Kidney (tissue), 22 donors: ENCODE measurements around the gene KPTN. TPM values are rescaled to one million over a fixed set of nuclear protein-coding genes. Genes with fewer than 3 reads are reported as not detected.
A peak's percentile ranks its signal among the peaks of the same experiment; 100 is the strongest.

Source experiments
- DNase-seq, 5 donors: peaks; one replicate each; pipeline ENCODE4 v3.0.0-alpha.2; 2013 to 2020
- FAIRE-seq: peaks from 2 replicates; lab custom pipeline; 2012; peaks lifted over from hg19 to GRCh38; lab: Jason Lieb, UNC
- H3K27ac ChIP-seq, 2 donors: one replicate each; pipeline ENCODE4 v1.7.0; 2013; ENCODE audit warnings: low read depth in 2 of 2, low read length in 2 of 2, inconsistent platforms in 1 of 2
- H3K27me3 ChIP-seq: one replicate; pipeline ENCODE4 v1.7.1; 2013; ENCODE audit warnings: low read length, inconsistent platforms; ENCODE audit not compliant: control insufficient read depth, insufficient read depth
- H3K36me3 ChIP-seq, 3 donors: one replicate each; pipeline versions ENCODE4 v1.7.0 to v1.7.1; 2013; ENCODE audit warnings: low read length in 3 of 3, control low read depth in 1 of 3, inconsistent platforms in 1 of 3; ENCODE audit not compliant: insufficient read depth in 3 of 3, control insufficient read depth in 2 of 3
- H3K4me1 ChIP-seq, 3 donors: one replicate each; pipeline versions ENCODE4 v1.7.0 to v1.7.1; 2013; ENCODE audit warnings: low read length in 3 of 3, inconsistent platforms in 1 of 3, low read depth in 1 of 3; ENCODE audit not compliant: control insufficient read depth in 2 of 3, insufficient read depth in 2 of 3
- H3K4me3 ChIP-seq, 3 donors: one replicate each; pipeline versions ENCODE4 v1.7.0 to v1.8.1; 2013; ENCODE audit warnings: low read length in 3 of 3, control low read depth in 1 of 3, inconsistent platforms in 1 of 3
- H3K9ac ChIP-seq, 3 donors: one replicate each; pipeline versions ENCODE4 v1.7.0 to v1.7.1; 2013; ENCODE audit warnings: low read length in 3 of 3, control low read depth in 1 of 3, inconsistent platforms in 1 of 3
- H3K9me3 ChIP-seq, 3 donors: one replicate each; pipeline versions ENCODE4 v1.7.0 to v1.7.1; 2013; ENCODE audit warnings: low read length in 3 of 3, control low read depth in 1 of 3, inconsistent platforms in 1 of 3; ENCODE audit not compliant: control insufficient read depth in 2 of 3, insufficient read depth in 1 of 3
- intact Hi-C: fragments of 100-400 bp; cut with DNase I; formaldehyde crosslinking; loops from one replicate; pipeline ENCODE4 v1.11.1; 2022
- long read RNA-seq, 10 donors: library from polyadenylated mRNA in 1 of 10; unstranded in 1 of 10; transcript quantifications; one replicate each; pipeline ENCODE4 v2.0.0 and lab custom pipeline, GENCODE V29; 2021 to 2026
- polyA plus RNA-seq: library from polyadenylated mRNA; stranded (reverse); fragments of 350-450 nt; fragmentation: Illumina TruSeq; extraction: RNeasy Lipid Tissue Mini Kit (QIAGEN cat#74804); gene quantifications from one replicate; pipeline ENCODE4 v1.2.3, GENCODE V29; 2014; ENCODE audit warnings: low read depth, low replicate concordance; ENCODE audit not compliant: insufficient read depth
- total RNA-seq: library from RNA; stranded (reverse); fragmentation: NEBNext Ultra II Directional; extraction: Animal tissue kit (Norgen Biotek cat#: 25700); gene quantifications from one replicate; pipeline ENCODE4 v1.2.1, GENCODE V29; 2021
- TF ChIP-seq, protein P1 (sequence below): IDR thresholded peaks from 3 replicates; pipeline ENCODE4 v1.5.1; 2012; ENCODE audit warnings: mild to moderate bottlenecking, moderate library complexity, borderline replicate concordance; ENCODE audit not compliant: insufficient read depth; ENCODE audit errors: extremely low read depth
- donor health status: control.
- donor health status: control.
- donor health status: control.
- donor health status: control.
- donor health status: control.
- donor health status: DM: yes; HTN: yes; CAD: no.
- donor health status: Normal renal cell carcinoma (clear cell type).

KPTN gene
- 7.4 TPM for total RNA-seq
- polyA plus RNA-seq: 25.5 TPM
- long read RNA-seq, donor 1, partial matches to known transcripts: 0 of 2 reads
- long read RNA-seq, donor 1, other reads (novel, unspliced or antisense): 0 of 2 reads
- long read RNA-seq, donor 2, partial matches to known transcripts: 0 of 4 reads
- long read RNA-seq, donor 2, other reads (novel, unspliced or antisense): 0 of 4 reads
- long read RNA-seq, donor 3, transcript KPTN-201 (12 exons, 1,691 nt): major isoform, 5 of 10 reads
- long read RNA-seq, donor 3, partial matches to known transcripts: 5 of 10 reads
- long read RNA-seq, donor 3, other reads (novel, unspliced or antisense): 0 of 10 reads
- long read RNA-seq, donor 4, partial matches to known transcripts: 0 of 1 reads
- long read RNA-seq, donor 4, other reads (novel, unspliced or antisense): 0 of 1 reads
- long read RNA-seq, donor 5: 0 reads
- long read RNA-seq, donor 6, partial matches to known transcripts: 10 of 12 reads
- long read RNA-seq, donor 6, other reads (novel, unspliced or antisense): 0 of 12 reads
- long read RNA-seq, donor 7, transcript KPTN-201 (12 exons, 1,691 nt): major isoform, 9 of 14 reads
- long read RNA-seq, donor 7, partial matches to known transcripts: 3 of 14 reads
- long read RNA-seq, donor 7, other reads (novel, unspliced or antisense): 2 of 14 reads
- long read RNA-seq, donor 8, partial matches to known transcripts: 0 of 2 reads
- long read RNA-seq, donor 8, other reads (novel, unspliced or antisense): 0 of 2 reads
- long read RNA-seq, donor 9, partial matches to known transcripts: 0 of 2 reads
- long read RNA-seq, donor 9, other reads (novel, unspliced or antisense): 0 of 2 reads
- long read RNA-seq, donor 10: 0 reads

DNA sequence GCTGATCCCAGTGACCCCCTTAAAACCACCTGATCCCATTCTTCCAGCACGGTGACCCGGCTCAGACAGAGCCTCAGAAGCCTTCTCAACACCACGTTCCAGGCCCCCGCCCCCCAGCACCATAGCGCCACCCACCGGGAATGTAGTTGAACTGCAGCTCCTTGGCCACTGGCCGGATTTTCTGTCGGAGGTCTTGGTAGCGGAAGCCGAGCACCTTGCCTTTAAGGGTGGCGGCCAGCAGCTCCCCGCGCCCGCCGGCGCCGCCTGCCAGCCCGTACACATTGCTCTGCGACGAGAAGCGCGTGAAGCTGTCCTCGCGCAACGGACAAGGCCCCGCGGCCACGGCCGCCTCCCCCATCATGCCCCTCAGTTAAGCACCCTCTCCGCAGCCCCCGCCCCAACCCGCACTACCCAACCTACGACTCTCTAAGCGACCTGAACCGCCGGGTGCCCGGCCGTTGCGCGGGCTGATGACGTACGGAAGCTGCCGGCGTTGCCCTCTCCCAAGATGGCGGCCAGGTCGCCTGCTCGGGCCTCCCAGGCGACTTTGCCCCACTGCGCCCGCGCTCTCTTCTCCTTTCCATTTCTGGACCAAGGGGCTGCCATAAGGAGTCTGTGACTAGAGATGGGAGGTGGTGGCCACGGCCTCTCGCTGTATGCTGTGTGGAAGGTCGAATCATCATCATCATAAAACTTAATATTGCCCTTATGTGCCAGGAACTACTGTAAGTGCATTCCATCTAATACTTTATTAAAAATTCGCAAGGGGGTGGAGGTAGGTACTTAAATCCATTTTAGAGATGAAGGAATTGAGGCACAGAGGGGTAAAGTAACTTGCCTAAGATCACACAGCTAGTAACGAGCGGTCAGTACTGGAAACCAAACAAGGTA, at the start of gene KPTN:
TSS of gene KPTN (minus strand) at position 420 of the 891 bp plus-strand sequence. CDS start at position 361, 59 bp downstream.
- intact Hi-C loops: no loop called here
- Histone ChIP-seq H3K4me3 (peak within 1 kb of the TSS; percentile 44 to 86 (median 75)), H3K27ac (peak within 1 kb of the TSS; percentile 24 to 92), H3K4me1 (peaks cover 0 to 4% (median 4%) of the 10 kb centered on the region in 3 donors), H3K9ac (peak within 1 kb of the TSS; percentile 29 to 99 (median 64)), H3K27me3 (no peaks in the 10 kb centered on the region), H3K36me3 (peaks cover 0 to 6% (median 4%) of the 10 kb centered on the region in 3 donors), H3K9me3 (no peaks in the 10 kb centered on the region)
- DNase-seq: peak; percentile 92 to 96 (median 94)
- TF ChIP-seq, protein P1, sequence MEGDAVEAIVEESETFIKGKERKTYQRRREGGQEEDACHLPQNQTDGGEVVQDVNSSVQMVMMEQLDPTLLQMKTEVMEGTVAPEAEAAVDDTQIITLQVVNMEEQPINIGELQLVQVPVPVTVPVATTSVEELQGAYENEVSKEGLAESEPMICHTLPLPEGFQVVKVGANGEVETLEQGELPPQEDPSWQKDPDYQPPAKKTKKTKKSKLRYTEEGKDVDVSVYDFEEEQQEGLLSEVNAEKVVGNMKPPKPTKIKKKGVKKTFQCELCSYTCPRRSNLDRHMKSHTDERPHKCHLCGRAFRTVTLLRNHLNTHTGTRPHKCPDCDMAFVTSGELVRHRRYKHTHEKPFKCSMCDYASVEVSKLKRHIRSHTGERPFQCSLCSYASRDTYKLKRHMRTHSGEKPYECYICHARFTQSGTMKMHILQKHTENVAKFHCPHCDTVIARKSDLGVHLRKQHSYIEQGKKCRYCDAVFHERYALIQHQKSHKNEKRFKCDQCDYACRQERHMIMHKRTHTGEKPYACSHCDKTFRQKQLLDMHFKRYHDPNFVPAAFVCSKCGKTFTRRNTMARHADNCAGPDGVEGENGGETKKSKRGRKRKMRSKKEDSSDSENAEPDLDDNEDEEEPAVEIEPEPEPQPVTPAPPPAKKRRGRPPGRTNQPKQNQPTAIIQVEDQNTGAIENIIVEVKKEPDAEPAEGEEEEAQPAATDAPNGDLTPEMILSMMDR: peak; percentile 82
- FAIRE-seq: no peak

DNA sequence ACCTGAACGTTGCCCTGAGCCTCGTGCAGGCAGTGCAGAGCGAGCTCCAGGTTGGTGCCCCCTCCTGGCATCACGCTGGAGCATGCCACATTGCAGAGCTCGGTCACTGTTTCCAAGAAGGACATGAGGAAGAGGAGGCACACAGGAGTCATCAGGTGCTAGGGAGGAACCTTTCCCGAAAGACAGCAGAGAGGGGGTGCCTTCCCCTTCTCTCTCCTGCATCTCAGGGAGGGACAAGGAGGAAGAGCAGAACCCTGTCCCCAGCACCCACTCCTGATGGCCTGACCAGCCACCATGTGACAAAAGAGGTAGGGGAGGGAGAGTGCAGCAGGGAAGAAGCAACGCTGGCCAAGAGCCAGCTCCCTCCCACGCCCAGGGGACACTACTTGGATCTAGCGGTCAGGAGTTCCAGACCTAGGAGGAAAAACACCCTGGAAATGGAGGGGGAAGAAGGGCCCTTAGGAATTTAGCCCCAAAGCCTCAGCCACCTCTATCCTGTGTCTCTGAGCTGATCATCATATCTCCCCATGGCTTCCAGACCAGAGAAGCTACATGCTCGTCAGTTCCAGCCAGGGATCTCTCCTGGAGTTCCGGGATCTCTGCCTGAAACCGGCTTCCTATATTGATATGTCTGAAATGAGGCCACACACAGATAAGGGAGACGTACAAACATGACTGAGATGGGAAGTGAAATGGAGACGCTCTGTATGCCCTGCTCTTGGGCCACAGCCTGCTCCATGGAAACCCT, 47.8 kb upstream of the KPTN start:
- Histone ChIP-seq H3K27me3 (no peaks in the 10 kb centered on the region), H3K4me1 (no peaks in the 10 kb centered on the region), H3K27ac (no peak overlapping the region), H3K9me3 (no peaks in the 10 kb centered on the region), H3K36me3 (no peaks in the 10 kb centered on the region), H3K9ac (no peak overlapping the region), H3K4me3 (no peak overlapping the region)
- FAIRE-seq (no peak), DNase-seq (no peak)
- TF ChIP-seq, protein P1: no peak
- intact Hi-C loops: no loop called here
